GM23248 (cell line): ENCODE data around the gene AIPL1. TPM values are rescaled to one million over a fixed set of nuclear protein-coding genes. Genes with fewer than 3 reads are reported as not detected.
A peak's percentile ranks its signal among the peaks of the same experiment; 100 is the strongest.

Source experiments
- DNase-seq: peaks from one replicate; pipeline ENCODE4 v3.0.0-alpha.2; 2015
- H2AFZ ChIP-seq: fragments of 200-600 bp; sonication (generic); 2 replicates; pipeline ENCODE4 v1.6.1; 2016; ENCODE audit warnings: antibody characterized with exemption
- H3F3A ChIP-seq: fragments of 200-600 bp; sonication (generic); 2 replicates; pipeline ENCODE4 v1.6.1; 2016; ENCODE audit warnings: mild to moderate bottlenecking, antibody characterized with exemption, mixed run types; ENCODE audit not compliant: insufficient read depth
- H3K27ac ChIP-seq: fragments of 200-600 bp; sonication (generic); 2 replicates; pipeline ENCODE4 v1.5.1; 2016; ENCODE audit warnings: mild to moderate bottlenecking
- H3K27me3 ChIP-seq: fragments of 200-600 bp; sonication (generic); replicated peaks from 2 replicates; pipeline ENCODE4 v1.6.1; 2016; ENCODE audit warnings: mild to moderate bottlenecking; ENCODE audit not compliant: insufficient read depth
- H3K36me3 ChIP-seq: fragments of 200-600 bp; sonication (generic); 2 replicates; pipeline ENCODE4 v1.6.1; 2016; ENCODE audit warnings: low read depth, mild to moderate bottlenecking
- H3K4me1 ChIP-seq: fragments of 200-600 bp; sonication (generic); 2 replicates; pipeline ENCODE4 v1.6.1; 2016; ENCODE audit warnings: mild to moderate bottlenecking; ENCODE audit not compliant: insufficient read depth
- H3K4me2 ChIP-seq: fragments of 200-600 bp; sonication (generic); one replicate; pipeline ENCODE4 v1.6.1; 2016; ENCODE audit warnings: mild to moderate bottlenecking; ENCODE audit not compliant: unreplicated experiment
- H3K4me3 ChIP-seq: fragments of 200-600 bp; sonication (generic); 2 replicates; pipeline ENCODE4 v1.5.1; 2016; ENCODE audit warnings: mild to moderate bottlenecking
- H3K79me2 ChIP-seq: fragments of 200-600 bp; sonication (generic); 2 replicates; pipeline ENCODE4 v1.6.1; 2016; ENCODE audit warnings: mild to moderate bottlenecking; ENCODE audit not compliant: insufficient read depth
- H3K9ac ChIP-seq: fragments of 200-600 bp; sonication (generic); 2 replicates; pipeline ENCODE4 v1.6.1; 2016; ENCODE audit warnings: mild to moderate bottlenecking
- H3K9me2 ChIP-seq: fragments of 200-600 bp; sonication (generic); 2 replicates; pipeline ENCODE4 v1.6.1; 2016; ENCODE audit warnings: mixed run types, mild to moderate bottlenecking, moderate library complexity; ENCODE audit not compliant: insufficient read depth
- H3K9me3 ChIP-seq: fragments of 200-600 bp; sonication (generic); one replicate; pipeline ENCODE4 v1.6.1; 2017; ENCODE audit warnings: low read depth
- H4K20me1 ChIP-seq: fragments of 200-600 bp; sonication (generic); 2 replicates; pipeline ENCODE4 v1.6.0; 2016; ENCODE audit not compliant: insufficient read depth
- EZH2 ChIP-seq: fragments of 200-600 bp; sonication (generic); IDR thresholded peaks from 2 replicates; pipeline ENCODE4 v1.6.1; 2018; ENCODE audit warnings: antibody characterized with exemption, mild to moderate bottlenecking; ENCODE audit not compliant: insufficient read depth, poor library complexity, severe bottlenecking
- EZH2phosphoT487 ChIP-seq: fragments of 200-600 bp; sonication (generic); IDR thresholded peaks from 2 replicates; pipeline ENCODE4 v1.6.1; 2018; ENCODE audit warnings: antibody characterized with exemption, moderate library complexity, mild to moderate bottlenecking, low read depth; ENCODE audit not compliant: insufficient read depth
- WGBS, 2 experiments: methylation state at CpG; one replicate each; pipeline ENCODE4 v1.1.6; 2015 to 2017; ENCODE audit warnings: low lambda C conversion rate in 2 of 2, low coverage in 1 of 2; ENCODE audit errors: missing lambda C conversion rate in 2 of 2; 5-methylcytosine and 5-hydroxymethylcytosine counted together
- in situ Hi-C: fragments of 300-500 bp; cut with MboI; formaldehyde crosslinking; loops from 2 replicates; pipeline ENCODE4 v1.15.0; 2020
- polyA plus RNA-seq: library from polyadenylated mRNA; unstranded; fragments of >200 nt; fragmentation: Nextera tagmentation; extraction: Ambion mirVana; gene quantifications from 2 replicates; pipeline ENCODE4 v1.2.1, GENCODE V29; 2016
- total RNA-seq: library from RNA; depleted of rRNA; stranded (reverse); fragments of >200 nt; shearing (Covaris generic); gene quantifications from 2 replicates; pipeline ENCODE4 v1.2.3, GENCODE V29; 2014

The AIPL1 gene
- total and polyA plus RNA-seq, 2 experiments from 2014 or later: not detected

DNA sequence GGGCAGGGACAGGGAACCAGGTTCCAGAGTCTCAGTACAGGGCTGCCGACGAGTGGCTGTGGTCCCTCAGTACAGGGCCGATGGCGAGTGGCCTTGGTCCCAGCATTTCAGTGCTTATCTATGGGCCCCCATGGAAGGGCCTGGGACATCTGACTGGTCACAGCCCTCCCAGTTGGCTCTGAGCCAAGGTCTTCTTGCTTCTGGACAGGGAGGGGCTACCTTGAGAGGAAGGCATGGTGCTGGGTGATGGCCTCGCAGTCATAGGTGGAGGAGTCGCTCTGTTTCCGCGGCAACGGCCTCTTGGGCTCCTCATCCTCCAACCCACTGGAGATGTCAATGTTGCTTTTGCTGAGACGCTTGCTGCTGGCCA lies 41.9 kb upstream of the AIPL1 start:
- Histone ChIP-seq H3K36me3 (no peaks in the 10 kb centered on the region), H3K27ac (no peak overlapping the region), H3K9me3 (no peaks in the 10 kb centered on the region), H3K9ac (no peak overlapping the region), H3K4me2 (no peak overlapping the region), H3K4me3 (no peak overlapping the region), H2AFZ (no peak overlapping the region), H3K9me2 (no peaks in the 10 kb centered on the region), H4K20me1 (no peaks in the 10 kb centered on the region), H3K27me3 (no peaks in the 10 kb centered on the region), H3F3A (peaks cover 17% of the 10 kb centered on the region; the same call in 1 of the 2 replicates), H3K4me1 (peaks cover 9% of the 10 kb centered on the region), H3K79me2 (no peaks in the 10 kb centered on the region)
- peak; percentile 18 for DNase-seq
- TF ChIP-seq EZH2 (no peak), EZH2phosphoT487 (no peak)
- 94 to 98% methylated on average over 9 to 10 of the region's 10 CpGs for WGBS, 2 experiments
- in situ Hi-C loops: no loop called here

GRCh38 chr17:6476076-6476809 lies 41.3 kb upstream of the AIPL1 start:
- Histone ChIP-seq H2AFZ (no peak overlapping the region), H3K9me3 (no peaks in the 10 kb centered on the region), H3K79me2 (no peaks in the 10 kb centered on the region), H3K36me3 (no peaks in the 10 kb centered on the region), H3F3A (peaks cover 17% of the 10 kb centered on the region; the same call in 1 of the 2 replicates), H3K4me3 (no peak overlapping the region), H3K9me2 (no peaks in the 10 kb centered on the region), H3K9ac (no peak overlapping the region), H4K20me1 (no peaks in the 10 kb centered on the region), H3K27ac (no peak overlapping the region), H3K4me1 (peaks cover 14% of the 10 kb centered on the region), H3K4me2 (no peak overlapping the region), H3K27me3 (no peaks in the 10 kb centered on the region)
- peak; percentile 31 for DNase-seq
- WGBS, 2 experiments: 68 to 70% methylated on average over 8 of the region's 8 CpGs
- TF ChIP-seq EZH2phosphoT487 (no peak), EZH2 (no peak)
- in situ Hi-C loops: no loop called here

DNA sequence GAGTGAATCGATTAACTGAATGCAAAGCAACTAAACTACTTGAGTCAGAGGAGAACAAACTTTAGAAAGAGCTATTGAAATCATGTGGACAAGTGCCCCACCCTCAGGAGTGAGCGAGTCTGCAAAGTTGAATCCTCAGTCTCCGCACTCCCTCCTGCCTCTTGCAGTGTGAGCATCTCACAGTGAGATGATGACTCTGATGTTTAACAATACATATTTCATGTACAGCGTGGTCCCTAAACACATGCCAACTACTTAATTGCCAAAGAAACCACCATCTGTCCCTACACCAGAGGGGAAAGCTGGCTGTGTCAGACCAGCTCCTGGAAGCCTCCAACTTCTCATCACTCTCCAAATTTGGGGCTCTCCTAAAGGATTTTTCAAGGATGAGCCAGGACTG lies 40.5 kb upstream of the AIPL1 start:
- 48 to 51% methylated on average over 4 of the region's 4 CpGs for WGBS, 2 experiments

DNA sequence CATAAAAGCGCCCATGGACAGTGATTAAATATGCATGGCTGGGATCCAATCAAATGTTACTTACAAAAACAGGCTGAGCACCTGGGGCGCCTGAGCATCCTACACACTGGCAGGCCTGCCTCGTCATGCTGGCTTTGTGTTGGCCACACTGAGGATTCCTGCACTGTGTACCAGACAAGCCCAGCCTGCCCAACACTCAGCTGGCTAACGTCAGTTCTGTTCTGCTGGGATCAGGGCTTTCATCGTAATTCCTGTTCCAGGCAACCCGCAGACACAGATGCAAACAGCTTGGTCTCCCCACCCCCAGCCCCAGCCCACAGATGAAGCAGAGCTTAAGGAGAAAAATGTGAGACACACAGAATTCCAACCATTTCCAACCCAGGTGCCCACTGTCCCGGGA lies 40.0 kb upstream of the AIPL1 start:
- Histone ChIP-seq H3K4me1 (peaks cover 14% of the 10 kb centered on the region), H3K27me3 (no peaks in the 10 kb centered on the region), H3K9me2 (no peaks in the 10 kb centered on the region), H3K79me2 (no peaks in the 10 kb centered on the region), H3K36me3 (no peaks in the 10 kb centered on the region; the same call in 1 of the 2 replicates), H3K4me2 (no peak overlapping the region), H2AFZ (no peak overlapping the region), H3K4me3 (no peak overlapping the region), H3F3A (peaks cover 17% of the 10 kb centered on the region; the same call in 1 of the 2 replicates), H3K9me3 (no peaks in the 10 kb centered on the region), H4K20me1 (no peaks in the 10 kb centered on the region), H3K27ac (no peak overlapping the region), H3K9ac (no peak overlapping the region)
- in situ Hi-C loops: no loop called here
- TF ChIP-seq EZH2phosphoT487: no peak
- no peak for TF ChIP-seq EZH2
- DNase-seq: no peak
- WGBS, 2 experiments: 61 to 63% methylated on average over 7 of the region's 7 CpGs

More for the DNA sequence above, 40.5 kb upstream of the AIPL1 start:
- Histone ChIP-seq H3K4me2 (no peak overlapping the region), H3F3A (peaks cover 17% of the 10 kb centered on the region; the same call in 1 of the 2 replicates), H3K4me1 (peaks cover 14% of the 10 kb centered on the region), H3K9me2 (no peaks in the 10 kb centered on the region), H3K36me3 (no peaks in the 10 kb centered on the region), H3K27me3 (no peaks in the 10 kb centered on the region), H2AFZ (no peak overlapping the region), H3K9me3 (no peaks in the 10 kb centered on the region), H3K9ac (no peak overlapping the region), H3K79me2 (no peaks in the 10 kb centered on the region), H4K20me1 (no peaks in the 10 kb centered on the region), H3K27ac (no peak overlapping the region), H3K4me3 (no peak overlapping the region)
- TF ChIP-seq EZH2 (no peak), EZH2phosphoT487 (no peak)
- no peak for DNase-seq
- in situ Hi-C loops: no loop called here
